Tongue (tissue), 2 donors: Measurements from ENCODE around the gene ELOB. TPM values are rescaled to one million over a fixed set of nuclear protein-coding genes. Genes with fewer than 3 reads are reported as not detected.

ENCODE experiments used
- DNase-seq: peaks from one replicate; pipeline ENCODE4 v3.0.0-alpha.2; 2015
- total RNA-seq: library from RNA; depleted of rRNA; stranded (reverse); fragments of >200 nt; gene quantifications from one replicate; pipeline ENCODE4 v1.2.3, GENCODE V29; 2014

Gene ELOB
- total RNA-seq, 1 donor from 2014 or later: 155 TPM

DNA sequence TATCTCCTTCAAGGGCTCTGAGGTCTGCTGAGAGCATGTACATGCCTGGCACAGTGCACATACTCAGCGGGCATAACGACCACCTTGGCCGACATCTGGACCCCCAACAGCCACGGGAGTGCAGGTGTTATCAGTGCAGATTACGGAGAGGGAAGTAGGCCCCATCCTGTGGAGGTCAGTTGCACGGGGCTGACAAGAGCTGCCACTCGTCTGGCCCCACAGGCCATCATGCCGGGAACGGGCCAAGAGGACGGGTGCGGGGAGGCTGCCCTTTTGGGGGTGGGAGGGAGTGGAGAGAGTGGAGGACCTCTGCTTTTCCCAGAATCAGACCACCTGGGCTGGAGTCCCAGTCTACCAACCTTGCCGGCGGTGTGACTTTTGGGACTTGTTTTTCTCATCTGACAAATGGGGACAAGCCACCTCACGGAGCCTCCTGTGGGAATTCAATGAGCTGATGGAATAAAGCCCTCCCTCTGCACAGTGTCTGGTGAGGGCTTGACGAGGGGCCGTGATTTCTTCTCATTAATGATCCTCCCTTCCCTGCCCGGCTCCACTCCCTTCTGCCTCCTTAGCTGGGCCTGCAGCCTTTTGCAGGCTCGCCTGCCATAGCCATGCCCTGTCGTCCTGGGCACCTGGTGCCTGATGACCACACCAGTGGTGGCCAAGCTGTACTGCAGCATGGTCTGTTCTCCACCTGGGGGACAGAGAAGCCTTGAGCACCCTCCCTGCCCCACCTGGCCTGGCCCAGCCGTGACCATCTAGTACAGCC, 5.7 kb upstream of the ELOB start:
- no peak for DNase-seq

DNA sequence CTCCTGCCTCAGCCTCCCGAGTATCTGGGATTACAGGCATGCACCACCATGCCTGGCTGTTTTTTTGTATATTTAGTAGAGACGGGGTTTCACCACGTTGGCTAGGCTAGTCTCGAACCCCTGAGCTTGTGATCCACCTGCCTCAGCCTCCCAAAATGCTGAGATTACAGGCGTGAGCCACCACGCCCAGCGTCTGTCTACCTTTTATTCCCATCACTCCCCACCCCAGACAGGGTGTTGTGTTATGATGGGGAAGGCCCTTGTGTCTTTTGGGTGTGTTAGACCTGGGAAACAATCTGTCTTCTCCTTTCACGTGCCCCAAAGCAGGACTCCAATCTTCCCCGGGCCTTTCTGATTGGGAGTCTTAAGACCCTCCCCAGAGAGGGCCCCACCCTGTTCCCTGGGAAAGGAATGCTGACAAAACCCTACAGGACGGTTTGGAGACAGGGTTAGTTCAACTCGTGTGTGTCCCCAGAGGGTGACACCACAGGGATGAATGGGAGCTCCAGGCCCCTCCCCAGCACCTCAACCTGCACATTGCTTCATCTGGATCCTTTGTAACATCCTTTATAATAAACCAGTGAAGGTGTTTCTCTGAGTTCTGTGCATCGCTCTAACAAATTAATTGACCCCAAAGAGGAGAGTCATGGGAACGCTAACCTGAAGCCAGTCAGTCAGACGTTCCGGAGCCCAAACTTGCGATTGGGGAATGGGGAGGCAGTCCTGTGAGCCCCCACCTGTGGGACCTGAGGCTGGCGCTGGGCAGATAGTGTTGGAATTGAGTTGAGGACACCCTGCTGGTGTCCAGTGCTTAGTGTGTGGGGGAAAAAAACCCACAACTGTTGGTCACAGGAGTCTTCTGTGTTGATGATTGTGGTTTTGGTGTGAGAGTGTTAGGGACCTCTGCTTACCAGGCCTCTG, 3.2 kb upstream of the ELOB start:
- no peak for DNase-seq

DNA sequence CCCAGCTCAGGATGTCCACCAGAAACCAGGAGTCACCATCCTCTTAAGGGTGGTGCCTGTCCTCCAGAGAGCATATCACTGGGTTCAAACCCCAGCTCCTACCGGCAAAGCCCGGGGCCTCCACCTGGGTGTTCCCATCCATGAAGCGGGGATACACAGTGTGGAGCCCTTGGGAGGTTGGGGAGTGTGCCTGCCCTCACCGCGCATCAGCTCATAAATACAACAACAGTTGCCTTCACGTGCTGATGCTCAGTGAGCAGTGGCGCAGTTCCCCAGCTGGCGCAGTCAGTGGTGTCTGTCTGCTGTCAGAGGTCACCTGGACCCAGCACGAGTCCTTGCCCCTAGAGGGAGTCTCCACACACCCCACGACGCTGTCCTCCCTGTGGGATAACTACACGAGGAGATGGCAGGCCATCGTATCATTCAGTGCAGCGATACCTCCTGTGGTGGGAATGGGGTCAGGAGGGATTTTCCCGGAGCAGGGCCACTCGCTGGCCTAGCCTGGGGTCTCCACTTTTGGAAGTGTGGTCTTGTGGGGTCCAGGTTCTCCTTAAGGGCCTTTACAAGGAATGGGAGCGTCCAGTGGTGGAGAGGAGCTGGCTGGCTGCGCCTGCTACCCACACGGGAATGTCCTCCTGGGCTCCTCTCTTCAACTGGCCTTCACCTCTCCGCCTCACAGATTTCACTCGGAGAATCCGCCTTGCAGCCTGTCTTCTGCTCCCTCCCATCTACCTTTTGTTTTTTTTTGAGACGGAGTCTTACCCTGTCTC, 2.3 kb upstream of the ELOB start:
- DNase-seq: no peak

DNA sequence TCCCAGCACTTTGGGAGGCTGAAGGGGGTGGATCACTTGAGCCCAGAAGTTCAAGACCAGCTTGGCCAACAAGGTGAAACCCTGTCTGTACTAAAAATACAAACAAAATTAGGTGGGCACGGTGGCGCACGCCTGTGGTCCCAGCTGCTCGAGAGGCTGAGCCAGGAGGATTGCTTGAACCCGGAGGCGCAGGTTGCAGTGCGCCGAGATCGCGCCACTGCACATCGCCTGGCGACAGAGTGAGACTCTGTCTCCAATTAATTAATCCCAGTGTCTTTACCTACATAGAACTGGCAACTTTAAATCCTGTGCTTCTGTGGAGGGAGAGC, 1.5 kb upstream of the ELOB start:
- no peak for DNase-seq

DNA sequence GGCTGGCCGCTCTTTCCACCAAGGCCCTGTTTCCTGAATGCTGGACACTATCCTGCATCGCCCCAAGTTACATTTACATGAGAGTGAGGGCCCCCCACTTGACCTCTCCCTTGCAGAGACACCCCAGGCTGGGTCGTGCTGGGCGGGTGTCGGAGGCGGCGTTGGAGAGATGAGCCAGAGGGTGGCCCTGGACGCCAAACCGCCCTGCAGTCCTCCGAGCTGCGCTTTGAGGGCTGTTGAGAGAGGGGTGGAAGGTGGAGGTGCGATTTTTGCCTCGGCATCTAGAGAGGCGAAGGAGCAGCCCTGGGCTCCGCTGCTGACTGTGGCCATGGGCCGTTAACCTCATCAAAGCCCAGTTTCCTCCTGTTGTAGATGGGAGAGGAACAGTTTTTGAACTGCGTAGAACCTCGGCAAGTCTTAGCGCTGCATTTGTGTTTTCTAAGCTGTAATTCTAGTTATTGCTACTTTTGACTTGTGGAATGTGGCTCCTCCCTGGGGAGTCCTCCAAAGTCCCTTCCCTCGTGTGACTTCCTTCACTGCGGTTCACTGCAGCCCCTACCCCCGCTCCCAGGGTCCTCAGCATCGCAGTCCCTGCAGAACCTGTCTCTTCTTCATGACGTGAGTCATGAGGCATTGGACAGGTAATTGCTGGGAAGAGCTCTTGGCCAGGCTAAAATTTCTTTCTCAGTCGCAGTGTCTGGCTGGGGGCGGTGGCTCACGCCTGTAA, 986 bp upstream of the ELOB start:
- DNase-seq: peak; percentile 35

DNA sequence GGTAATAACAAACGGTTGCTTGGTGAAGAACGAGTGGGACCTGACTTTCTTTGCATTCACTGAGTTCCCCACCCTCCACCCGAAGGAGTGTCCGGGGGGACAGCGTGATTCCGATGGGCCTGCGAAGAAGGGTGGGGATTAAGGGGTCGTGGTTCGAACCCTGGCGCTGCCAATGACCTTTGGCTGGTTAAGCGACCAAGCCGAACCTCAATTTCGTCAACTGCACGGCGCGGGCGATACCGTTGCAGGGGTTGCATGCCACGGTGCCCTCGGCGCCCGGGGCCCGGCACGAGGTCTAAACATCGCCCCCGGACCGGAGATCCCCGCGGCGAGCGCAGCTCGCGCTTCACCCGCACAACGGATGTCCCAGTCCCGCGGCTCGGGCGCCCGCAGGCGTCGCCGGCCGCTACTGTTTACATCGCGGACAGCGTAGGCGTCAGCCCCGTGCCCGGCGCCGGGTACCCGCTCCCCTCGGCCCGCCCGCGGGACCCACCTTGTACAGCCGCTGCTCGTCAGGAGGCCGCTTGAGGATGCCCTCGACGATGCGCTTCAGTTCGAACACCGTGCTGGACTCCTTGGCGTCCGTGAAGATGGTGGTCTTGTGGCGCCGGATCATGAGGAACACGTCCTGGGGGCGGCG, 460 bp downstream of the ELOB start:
- peak; percentile 41 for DNase-seq

DNA sequence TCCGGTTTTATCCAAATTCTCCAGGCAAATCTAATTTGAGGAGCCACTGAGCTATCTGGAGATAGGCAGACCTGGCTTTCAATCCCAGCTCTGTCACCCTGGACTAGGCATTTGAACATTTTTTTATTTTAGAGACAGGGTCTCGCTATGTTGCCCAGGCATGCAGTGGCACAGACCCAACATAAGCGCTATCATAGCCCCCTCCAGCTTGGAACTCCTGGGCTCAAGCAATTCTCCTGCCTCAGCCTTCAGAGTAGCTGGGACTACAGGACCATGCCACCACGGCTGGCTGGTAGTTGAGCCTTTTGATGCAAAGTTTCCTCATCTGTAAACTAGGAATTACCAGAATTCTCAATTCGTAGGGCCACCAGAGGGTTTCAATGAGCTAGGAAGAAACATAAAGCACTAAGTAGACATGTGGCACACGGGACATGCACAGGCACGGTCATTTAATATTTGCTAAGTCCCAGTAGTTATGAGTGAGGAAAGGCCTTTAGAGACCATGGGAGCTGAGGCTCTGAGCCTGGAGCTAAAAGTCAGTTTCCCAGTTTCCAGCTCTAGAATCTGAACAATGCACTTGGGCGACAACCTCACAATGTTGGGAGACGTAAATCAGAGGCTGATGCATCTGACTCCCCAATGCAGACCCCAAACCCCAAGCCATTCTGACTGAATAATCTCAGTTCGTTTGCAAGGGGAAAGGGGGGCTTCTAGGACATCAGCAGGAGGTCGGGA, 1.1 kb downstream of the ELOB start:
- DNase-seq: no peak

DNA sequence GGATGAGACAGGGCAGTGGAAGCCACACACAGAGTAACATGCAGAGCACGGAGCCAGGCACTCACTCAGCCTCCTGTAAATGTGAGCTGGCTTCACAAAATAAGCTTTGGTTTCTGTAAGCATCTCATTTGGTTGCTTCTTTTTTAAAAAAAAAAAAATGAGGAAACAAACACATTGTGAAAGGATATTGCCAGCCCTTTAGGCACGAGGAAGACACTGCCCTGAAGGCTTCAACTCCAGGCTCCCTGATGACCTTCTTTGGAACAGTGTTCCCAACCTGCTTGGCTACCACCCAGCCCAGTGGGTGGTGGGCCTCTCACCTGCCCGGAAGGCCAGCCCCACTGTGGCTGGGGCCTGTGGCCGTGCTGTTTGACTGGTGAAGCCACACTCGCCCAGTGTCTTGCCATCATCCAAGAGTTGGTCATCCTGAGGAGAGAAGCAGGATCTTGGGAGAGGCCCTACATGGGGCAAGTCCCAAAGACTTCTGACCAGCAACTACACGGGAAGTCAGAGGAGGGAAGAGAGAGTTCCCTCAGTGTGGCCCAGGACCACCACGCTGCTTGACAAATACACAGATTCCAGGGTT, 1.9 kb downstream of the ELOB start:
- no peak for DNase-seq

DNA sequence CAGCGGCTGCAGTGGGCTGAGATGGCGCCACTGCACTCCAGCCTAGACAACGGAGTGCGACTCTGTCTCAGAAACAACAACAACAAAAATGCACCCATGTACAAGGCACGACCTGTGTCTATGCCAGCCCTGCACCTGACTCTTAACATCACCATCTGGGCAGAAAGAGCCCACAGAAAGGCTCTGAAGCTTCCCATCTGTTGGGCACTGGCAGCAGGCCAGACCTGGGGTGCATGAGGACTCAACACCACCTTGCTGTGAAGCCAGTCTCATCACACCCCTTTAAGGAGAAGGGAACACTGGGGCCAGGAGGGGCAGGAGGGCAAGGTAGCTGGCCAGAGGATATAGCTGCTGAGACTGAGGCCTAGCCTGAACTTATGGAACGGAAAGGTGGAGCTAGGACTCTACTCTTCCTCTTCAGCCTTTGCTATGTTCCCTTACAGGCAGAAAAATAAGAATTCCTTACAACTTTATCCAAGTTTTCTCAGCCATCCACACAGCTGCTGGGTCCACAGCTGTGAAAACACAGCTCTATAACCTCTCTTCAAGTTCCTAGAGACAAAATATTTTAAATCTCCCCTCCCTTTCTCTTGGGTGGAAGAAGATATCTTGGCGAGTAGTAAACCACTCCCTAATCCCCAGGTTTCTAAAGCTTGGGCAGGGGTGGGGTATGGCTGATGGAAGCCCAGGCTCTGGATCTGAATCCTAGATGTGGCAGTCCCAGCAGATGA, 2.8 kb downstream of the ELOB start:
- no peak for DNase-seq

DNA sequence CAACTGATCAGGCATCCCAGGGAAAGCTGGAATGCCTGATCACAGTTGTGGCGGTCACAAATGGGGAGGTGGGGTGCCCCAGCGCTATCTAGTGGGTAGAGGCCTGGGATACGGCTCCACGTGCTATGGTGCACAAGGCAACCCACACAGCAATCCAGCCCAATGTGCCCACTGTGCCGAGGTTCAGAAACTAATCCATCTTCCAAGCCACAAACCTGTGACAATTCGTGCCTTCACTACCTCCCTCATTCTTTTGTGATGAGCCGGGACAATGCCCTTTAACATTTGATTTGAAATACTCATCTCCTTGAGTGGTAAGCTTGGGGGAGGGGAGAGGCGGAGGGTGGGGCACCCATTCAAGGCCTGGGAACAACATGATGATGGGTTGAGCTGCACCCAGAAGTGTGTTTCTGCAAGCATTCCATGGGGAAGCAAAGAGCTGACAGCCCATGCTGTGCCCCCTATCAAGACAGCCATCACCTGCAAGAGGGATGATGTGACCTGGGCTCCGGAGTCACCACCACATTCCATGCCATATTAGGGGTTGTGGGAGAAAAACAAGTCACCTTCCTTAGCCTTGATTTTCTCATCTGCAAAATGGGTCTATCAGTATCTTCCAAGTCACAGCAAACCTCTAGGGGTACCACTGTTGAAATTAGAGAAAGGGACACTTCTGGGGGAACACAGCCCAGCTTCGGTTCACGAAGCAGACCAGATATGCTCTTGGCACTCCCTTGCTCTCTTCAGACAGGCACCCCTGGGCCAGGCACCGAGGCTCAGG, 3.7 kb downstream of the ELOB start:
- DNase-seq: no peak

DNA sequence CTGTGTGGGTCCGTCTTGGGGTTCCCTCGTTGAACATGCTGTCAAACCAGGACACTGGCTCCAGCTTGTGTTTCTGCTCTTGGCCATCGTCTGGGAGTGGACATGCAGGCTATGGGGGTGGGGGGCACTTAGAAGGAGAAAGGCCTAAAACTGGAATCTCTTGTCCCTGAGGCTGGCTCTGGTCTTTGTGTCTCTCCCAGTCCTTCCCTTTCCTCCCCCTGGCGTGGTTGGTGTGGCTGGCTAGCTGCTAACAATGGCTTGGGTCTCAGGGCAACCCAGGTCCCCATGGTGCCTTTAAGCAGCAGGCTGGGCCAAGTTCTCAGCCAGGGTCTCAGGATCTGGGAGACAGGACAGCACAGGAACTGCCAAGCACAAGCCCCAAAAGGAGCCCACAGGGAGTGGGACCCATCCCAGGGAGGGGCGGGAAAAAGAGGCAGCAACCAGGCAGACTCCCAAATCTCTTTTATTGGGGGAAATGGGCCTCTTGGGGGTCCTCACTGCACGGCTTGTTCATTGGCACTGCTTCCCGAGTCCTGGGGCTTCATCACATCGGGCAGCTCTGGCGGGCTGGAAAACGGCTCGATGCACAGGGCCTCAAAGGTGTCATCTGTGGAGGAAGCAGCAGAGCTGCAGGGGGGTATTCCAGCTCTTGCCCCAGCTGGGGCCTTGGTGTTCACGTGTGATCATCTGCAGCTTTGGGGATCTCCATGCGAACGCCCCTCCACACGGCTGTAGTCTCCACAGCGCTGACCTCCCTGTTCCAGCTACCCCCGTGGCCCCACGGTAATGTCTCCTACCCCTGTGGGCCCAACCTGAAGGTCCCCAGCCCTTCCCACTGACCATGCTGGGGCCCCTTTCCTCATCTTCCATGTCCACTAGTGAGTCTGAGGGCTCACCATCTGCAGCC, 5.3 kb downstream of the ELOB start:
- no peak for DNase-seq

DNA sequence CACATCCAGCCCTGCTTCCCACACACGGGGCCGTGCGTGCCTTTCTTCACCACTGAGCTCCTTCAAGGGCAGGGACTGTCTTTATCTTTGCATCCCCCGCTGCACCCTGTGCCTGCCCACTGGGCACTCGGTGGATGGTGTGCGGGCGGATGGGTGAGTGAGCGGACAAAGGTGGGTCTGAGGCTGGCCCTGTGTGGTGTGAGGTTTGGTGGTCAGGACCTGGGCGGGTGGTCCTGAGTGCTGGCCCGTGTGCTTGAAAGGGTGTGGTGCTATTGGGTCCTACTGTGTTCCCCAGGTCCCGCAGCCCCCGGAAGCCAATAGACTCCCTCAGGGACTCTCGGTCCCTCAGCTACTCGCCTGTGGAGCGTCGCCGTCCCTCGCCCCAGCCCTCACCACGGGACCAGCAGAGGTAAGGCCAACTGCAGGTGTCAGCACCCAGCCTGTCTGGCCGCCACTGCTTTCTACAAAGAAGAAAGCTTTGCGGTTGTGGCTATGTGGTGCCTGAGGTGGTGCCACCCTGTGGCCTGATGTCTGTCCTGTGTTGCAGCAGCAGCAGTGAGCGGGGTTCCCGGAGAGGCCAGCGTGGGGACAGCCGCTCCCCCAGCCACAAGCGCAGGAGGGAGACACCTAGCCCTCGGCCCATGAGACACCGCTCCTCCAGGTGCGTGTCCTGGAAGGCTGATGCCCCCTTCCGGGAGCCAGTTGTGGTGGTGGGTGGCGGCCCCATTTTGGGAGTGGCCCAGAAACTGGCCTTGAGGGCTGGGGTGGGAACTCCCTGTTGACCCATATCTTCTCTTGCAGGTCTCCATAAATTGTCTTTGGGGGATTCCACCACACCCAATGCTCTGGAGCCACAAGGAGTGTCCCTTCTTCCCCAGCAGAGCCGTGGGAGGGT, 6.8 kb downstream of the ELOB start:
- no peak for DNase-seq

DNA sequence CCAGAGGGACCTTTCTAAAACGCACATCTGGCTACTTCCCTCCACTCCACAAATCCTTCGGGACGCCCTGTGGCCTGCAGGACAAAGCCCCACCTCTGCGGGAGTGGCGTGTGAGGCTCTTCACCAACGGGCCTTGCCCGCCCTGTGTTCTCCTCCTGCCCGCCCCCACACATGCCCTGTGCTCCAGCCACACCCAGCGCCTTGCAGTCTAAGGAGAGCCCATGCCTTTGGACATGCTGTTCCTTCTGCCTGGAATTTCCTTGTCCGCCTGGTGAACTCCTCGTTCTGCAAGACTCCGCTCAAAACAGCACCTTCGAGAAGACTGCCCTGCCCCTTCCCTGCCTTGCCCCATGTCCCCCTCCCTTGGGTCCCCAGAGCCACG, 7.4 kb downstream of the ELOB start:
- DNase-seq: no peak

DNA sequence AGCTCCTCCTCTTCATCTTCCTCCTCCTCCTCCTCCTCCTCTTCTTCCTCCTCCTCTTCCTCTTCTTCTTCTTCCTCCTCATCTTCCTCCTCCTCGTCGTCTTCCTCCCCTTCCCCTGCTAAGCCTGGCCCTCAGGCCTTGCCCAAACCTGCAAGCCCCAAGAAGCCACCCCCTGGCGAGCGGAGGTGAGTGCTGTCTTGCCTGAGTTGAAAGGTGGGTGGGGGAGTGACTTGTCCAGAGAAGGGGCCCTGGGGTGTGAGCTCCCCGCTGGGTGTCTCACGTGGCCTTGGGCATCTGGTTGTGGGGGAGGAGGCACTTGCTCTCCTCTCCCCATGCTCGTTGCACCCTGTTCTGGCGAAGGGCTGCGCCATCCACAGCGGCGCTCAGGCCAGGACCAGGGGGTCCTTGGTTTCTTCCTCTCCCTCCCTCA, 8.0 kb downstream of the ELOB start:
- DNase-seq: no peak

DNA sequence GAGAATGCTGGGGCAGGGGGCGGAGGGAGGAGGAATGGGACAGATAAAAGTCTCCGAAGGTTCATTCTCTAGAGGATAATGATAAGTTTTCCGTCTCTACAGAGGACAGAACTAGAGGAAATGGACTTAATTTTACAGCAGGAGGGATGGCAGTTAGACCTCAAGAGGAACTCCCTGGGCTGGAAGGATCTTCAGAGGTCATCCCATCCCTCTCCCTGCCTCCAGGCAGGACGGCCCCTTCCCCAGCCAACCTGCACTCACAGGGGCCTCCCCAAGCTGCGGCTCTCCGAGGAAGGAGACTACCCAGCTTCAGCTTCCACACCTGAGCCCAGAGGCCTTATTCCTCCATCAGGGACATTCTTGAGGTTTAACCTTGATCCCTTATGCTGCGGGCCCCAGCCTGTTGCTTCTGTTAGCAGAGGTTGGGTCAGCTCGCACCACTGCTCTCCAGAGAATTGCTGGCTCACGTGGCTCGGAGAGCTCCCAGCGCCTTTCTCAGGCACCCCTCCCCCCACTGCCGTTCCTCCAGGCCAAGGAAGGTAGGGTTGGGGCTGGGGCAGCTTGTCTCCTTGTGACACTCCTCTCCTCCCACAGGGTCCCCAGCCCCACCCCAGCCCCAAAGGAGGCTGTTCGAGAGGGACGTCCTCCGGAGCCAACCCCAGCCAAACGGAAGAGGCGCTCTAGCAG, 8.5 kb downstream of the ELOB start:
- DNase-seq: no peak

DNA sequence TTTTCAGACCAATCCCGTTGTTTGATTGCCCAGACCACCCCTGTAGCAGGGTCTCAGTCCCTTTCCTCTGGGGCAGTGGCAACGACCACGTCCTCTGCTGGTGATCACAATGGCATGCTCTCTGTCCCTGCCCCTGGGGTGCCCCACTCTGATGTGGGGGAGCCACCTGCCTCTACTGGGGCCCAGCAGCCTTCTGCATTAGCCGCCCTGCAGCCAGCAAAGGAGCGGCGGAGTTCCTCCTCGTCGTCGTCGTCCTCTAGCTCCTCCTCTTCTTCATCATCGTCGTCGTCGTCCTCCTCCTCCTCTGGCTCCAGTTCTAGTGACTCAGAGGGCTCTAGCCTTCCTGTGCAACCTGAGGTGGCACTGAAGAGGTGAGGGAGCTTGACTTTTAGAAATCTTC, 9.2 kb downstream of the ELOB start:
- no peak for DNase-seq
